HEK293 (cell line): ENCODE data around the gene HECTD3.

Source experiments
- CTCF ChIA-PET: fragments of 350-600 bp; formaldehyde crosslinking; extraction: SDS; loops from one replicate; lab custom pipeline; 2021; ENCODE audit warnings: antibody characterized with exemption; lab: Yijun Ruan, JAX
- POLR2A ChIA-PET: fragments of 300-600 bp; formaldehyde crosslinking; extraction: SDS; loops from one replicate; lab custom pipeline; 2020; ENCODE audit warnings: antibody characterized with exemption, inconsistent platforms; lab: Yijun Ruan, JAX
- H3K27ac ChIP-seq: fragments of 200-500 bp; sonication (Bioruptor generic); 2 replicates; pipeline ENCODE4 v1.5.1; 2014; ENCODE audit warnings: low read depth, low read length, control low read depth, inconsistent platforms; ENCODE audit errors: extremely low read depth
- H3K36me3 ChIP-seq, 2 experiments: fragments of 200-500 bp in 1 of 2; sonication (Bioruptor generic) in 1 of 2; 1 replicate in 1 of 2; 2 replicates in 1 of 2; pipeline ENCODE4 v1.5.1; 2014 to 2017; ENCODE audit warnings: inconsistent platforms in 2 of 2, low read length in 2 of 2; ENCODE audit not compliant: control insufficient read depth in 2 of 2, insufficient read depth in 1 of 2
- H3K4me1 ChIP-seq: fragments of 200-500 bp; sonication (Bioruptor generic); 2 replicates; pipeline ENCODE4 v1.5.1; 2014; ENCODE audit warnings: mild to moderate bottlenecking, low read length, inconsistent platforms; ENCODE audit not compliant: control insufficient read depth, insufficient read depth
- H3K4me3 ChIP-seq: 2 replicates; pipeline ENCODE4 v1.5.1; 2011; ENCODE audit warnings: low read depth, mild to moderate bottlenecking, control low read depth, low read length, moderate library complexity
- H3K9me3 ChIP-seq: fragments of 200-500 bp; sonication (Bioruptor generic); 2 replicates; pipeline ENCODE4 v1.5.1; 2014; ENCODE audit warnings: low read depth, low read length, inconsistent platforms; ENCODE audit not compliant: control insufficient read depth, insufficient read depth
- GLI2 ChIP-seq: fragments of 450-650 bp; formaldehyde crosslinking; IDR thresholded peaks from 2 replicates; pipeline ENCODE4; 2017; ENCODE audit warnings: missing biosample characterization, missing genetic modification characterization, low read depth, borderline replicate concordance
- IKZF3 ChIP-seq: fragments of 450-650 bp; IDR thresholded peaks from 2 replicates; pipeline ENCODE4 v1.5.0; 2018; ENCODE audit warnings: missing biosample characterization, mild to moderate bottlenecking, missing genetic modification characterization, moderate library complexity
- KLF1 ChIP-seq: fragments of 450-650 bp; formaldehyde crosslinking; IDR thresholded peaks from 2 replicates; pipeline ENCODE4 v1.5.1; 2016; ENCODE audit warnings: missing biosample characterization, missing genetic modification characterization
- ZBTB48 ChIP-seq: fragments of 450-650 bp; formaldehyde crosslinking; IDR thresholded peaks from 2 replicates; pipeline ENCODE4 v1.5.1; 2016; ENCODE audit warnings: missing biosample characterization, missing genetic modification characterization
- ZBTB7A ChIP-seq: fragments of 450-650 bp; formaldehyde crosslinking; IDR thresholded peaks from 2 replicates; pipeline ENCODE4 v1.5.1; 2016; ENCODE audit warnings: low read depth, missing biosample characterization, missing genetic modification characterization
- ZNF114 ChIP-seq: fragments of 450-650 bp; formaldehyde crosslinking; IDR thresholded peaks from 2 replicates; pipeline ENCODE4 v1.5.0; 2017; ENCODE audit warnings: missing biosample characterization, missing genetic modification characterization
- ZNF169 ChIP-seq: fragments of 450-650 bp; formaldehyde crosslinking; IDR thresholded peaks from 2 replicates; pipeline ENCODE4 v1.5.1; 2016; ENCODE audit warnings: missing biosample characterization, missing genetic modification characterization
- ZNF48 ChIP-seq: fragments of 450-650 bp; formaldehyde crosslinking; IDR thresholded peaks from 2 replicates; pipeline ENCODE4 v1.5.1; 2016; ENCODE audit warnings: missing biosample characterization, missing genetic modification characterization
- ZNF501 ChIP-seq: fragments of 450-650 bp; formaldehyde crosslinking; IDR thresholded peaks from 2 replicates; pipeline ENCODE4 v1.5.1; 2016; ENCODE audit warnings: missing biosample characterization, missing genetic modification characterization
- ZNF518A ChIP-seq: fragments of 450-650 bp; formaldehyde crosslinking; conservative IDR thresholded peaks from 2 replicates; pipeline ENCODE4 v1.5.1; 2016; ENCODE audit warnings: low read depth, missing biosample characterization, missing genetic modification characterization
- ZNF610 ChIP-seq: fragments of 450-650 bp; formaldehyde crosslinking; IDR thresholded peaks from 2 replicates; pipeline ENCODE4 v1.5.1; 2016; ENCODE audit warnings: missing biosample characterization, missing genetic modification characterization, borderline replicate concordance
- ZNF645 ChIP-seq: fragments of 450-650 bp; formaldehyde crosslinking; IDR thresholded peaks from 2 replicates; pipeline ENCODE4; 2016; ENCODE audit warnings: missing biosample characterization, missing genetic modification characterization
- ZNF785 ChIP-seq: fragments of 450-650 bp; formaldehyde crosslinking; IDR thresholded peaks from 2 replicates; pipeline ENCODE4 v1.5.1; 2016; ENCODE audit warnings: missing biosample characterization, missing genetic modification characterization
- TF ChIP-seq, protein P1 (sequence below): fragments of 450-650 bp; formaldehyde crosslinking; IDR thresholded peaks from 2 replicates; pipeline ENCODE4 v1.5.1; 2016; ENCODE audit warnings: missing biosample characterization, missing genetic modification characterization, borderline replicate concordance
- TF ChIP-seq, protein P2 (sequence below): fragments of 450-650 bp; formaldehyde crosslinking; IDR thresholded peaks from 2 replicates; pipeline ENCODE4 v1.5.1; 2016; ENCODE audit warnings: missing biosample characterization, missing genetic modification characterization

HECTD3 gene

DNA sequence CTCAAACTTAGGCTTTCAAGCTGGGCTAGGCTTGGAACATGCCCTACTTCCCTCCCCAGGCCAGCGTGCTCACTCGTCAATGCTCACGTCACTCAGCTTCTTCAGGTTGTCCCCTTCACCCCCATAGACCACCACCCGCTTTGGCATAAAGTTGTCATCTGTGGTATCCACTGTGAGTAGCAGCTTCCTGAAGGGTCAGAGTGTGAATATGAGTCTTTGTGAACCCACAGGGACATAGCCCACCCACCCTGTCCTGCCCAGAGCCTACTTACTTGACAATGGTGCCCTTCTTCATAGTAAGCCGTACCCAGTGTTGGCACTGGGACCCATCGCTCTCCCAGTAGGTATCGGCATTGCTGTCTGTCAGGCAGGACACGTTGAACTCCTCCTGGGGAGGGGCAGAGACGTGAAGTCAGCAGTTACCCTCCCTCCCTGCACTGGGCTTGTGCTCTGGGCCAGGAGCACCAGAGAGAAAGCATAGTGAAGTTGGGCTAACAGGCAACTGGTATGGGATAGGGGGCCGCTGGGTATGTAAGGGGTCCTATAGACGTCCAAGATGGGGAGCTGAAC is 1.7 kb downstream of the HECTD3 start:
- ChIA-PET CTCF (interaction anchor here (0.5 to 12.0 kb wide), 4 partner anchors 25 to 288 kb away, joined by 3 to 304 read pairs (median 4); no protein-coding TSS in a partner anchor), POLR2A (interaction anchor here (1.0 to 5.7 kb wide), 4 partner anchors 23 to 293 kb away, joined by 3 to 83 read pairs (median 23); partner anchors contain the start of genes EIF2B3 and RPS8)
- no peak overlapping the region for H3K27ac ChIP-seq
- H3K9me3 ChIP-seq = no peaks in the 10 kb centered on the region
- H3K4me3 ChIP-seq = no peak overlapping the region
- TF ChIP-seq ZNF48 (no peak), ZNF610 (tag by site-specific recombination) (no peak), ZBTB7A (no peak), ZNF785 (tag by site-specific recombination) (no peak), ZBTB48 (tag by site-specific recombination) (no peak), ZNF645 (tag by site-specific recombination) (no peak), ZNF114 (tag by site-specific recombination) (no peak), KLF1 (no peak), IKZF3 (tag by site-specific recombination) (no peak), ZNF501 (tag by site-specific recombination) (no peak), GLI2 (tag by site-specific recombination) (no peak), ZNF169 (tag by site-specific recombination) (no peak), ZNF518A (tag by site-specific recombination) (no peak)
- TF ChIP-seq, protein P1, sequence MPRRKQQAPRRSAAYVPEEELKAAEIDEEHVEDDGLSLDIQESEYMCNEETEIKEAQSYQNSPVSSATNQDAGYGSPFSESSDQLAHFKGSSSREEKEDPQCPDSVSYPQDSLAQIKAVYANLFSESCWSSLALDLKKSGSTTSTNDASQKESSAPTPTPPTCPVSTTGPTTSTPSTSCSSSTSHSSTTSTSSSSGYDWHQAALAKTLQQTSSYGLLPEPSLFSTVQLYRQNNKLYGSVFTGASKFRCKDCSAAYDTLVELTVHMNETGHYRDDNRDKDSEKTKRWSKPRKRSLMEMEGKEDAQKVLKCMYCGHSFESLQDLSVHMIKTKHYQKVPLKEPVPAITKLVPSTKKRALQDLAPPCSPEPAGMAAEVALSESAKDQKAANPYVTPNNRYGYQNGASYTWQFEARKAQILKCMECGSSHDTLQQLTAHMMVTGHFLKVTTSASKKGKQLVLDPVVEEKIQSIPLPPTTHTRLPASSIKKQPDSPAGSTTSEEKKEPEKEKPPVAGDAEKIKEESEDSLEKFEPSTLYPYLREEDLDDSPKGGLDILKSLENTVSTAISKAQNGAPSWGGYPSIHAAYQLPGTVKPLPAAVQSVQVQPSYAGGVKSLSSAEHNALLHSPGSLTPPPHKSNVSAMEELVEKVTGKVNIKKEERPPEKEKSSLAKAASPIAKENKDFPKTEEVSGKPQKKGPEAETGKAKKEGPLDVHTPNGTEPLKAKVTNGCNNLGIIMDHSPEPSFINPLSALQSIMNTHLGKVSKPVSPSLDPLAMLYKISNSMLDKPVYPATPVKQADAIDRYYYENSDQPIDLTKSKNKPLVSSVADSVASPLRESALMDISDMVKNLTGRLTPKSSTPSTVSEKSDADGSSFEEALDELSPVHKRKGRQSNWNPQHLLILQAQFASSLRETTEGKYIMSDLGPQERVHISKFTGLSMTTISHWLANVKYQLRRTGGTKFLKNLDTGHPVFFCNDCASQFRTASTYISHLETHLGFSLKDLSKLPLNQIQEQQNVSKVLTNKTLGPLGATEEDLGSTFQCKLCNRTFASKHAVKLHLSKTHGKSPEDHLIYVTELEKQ (tag by site-specific recombination) = no peak
- TF ChIP-seq, protein P2, sequence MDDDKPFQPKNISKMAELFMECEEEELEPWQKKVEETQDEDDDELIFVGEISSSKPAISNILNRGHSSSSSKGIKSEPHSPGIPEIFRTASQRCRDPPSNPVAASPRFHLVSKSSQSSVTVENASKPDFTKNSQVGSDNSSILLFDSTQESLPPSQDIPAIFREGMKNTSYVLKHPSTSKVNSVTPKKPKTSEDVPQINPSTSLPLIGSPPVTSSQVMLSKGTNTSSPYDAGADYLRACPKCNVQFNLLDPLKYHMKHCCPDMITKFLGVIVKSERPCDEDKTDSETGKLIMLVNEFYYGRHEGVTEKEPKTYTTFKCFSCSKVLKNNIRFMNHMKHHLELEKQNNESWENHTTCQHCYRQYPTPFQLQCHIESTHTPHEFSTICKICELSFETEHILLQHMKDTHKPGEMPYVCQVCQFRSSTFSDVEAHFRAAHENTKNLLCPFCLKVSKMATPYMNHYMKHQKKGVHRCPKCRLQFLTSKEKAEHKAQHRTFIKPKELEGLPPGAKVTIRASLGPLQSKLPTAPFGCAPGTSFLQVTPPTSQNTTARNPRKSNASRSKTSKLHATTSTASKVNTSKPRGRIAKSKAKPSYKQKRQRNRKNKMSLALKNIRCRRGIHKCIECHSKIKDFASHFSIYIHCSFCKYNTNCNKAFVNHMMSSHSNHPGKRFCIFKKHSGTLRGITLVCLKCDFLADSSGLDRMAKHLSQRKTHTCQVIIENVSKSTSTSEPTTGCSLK (tag by site-specific recombination) = no peak
- H3K4me1 ChIP-seq = no peaks in the 10 kb centered on the region
- peaks cover 0 to 67% of the 10 kb centered on the region in 2 experiments; a peak in 1 of 3 replicates for H3K36me3 ChIP-seq
